Measurements from ENCODE around the gene MSLN. TPM values are rescaled to one million over a fixed set of nuclear protein-coding genes. Genes with fewer than 3 reads are reported as not detected.

The MSLN gene
- total and polyA plus RNA-seq, 2 of the 8 experiments (the other 6 are each of a cell fraction or from before 2014, with no cell fraction given) = 0.28 to 0.50 TPM

DNA sequence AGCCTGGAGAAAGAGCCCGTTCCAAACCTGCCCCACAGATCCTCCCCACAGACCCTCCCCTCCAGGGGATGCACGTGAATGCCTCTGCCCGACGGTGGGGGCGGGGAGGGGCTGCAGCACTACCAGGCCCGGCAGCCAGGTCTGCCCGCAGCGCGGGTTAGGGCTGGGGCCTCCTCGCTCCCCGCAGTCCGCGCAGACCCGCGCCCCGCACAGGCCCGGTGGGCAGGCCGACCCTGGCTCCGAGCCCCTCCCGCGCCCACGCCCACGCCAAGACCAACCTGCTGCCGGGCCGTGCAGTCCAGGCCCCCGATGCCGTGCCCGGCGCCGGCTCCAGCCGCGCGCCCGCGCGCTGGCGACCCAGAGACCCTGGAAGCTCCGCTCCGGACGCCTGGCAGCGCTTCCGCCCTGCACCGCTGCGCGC lies 27.5 kb downstream of the MSLN start, which contains the start of gene RPUSD1:
Gene RPUSD1 (minus strand): TSS at position 404 of the 421 bp plus-strand sequence. CDS start 644 bp downstream, outside the sequence.
- Histone ChIP-seq H3K27ac (ENCODE audit: low read depth, low read length) (peak within 1 kb of the TSS; percentile 58; the same call in 1 of the 2 replicates), H3K23ac (ENCODE audit: insufficient read length) (no peak within 1 kb of the TSS), H4K20me1 (replicated peaks in 1 of 2; ENCODE audit: control insufficient read depth in 1 of 2, insufficient read depth in 2 of 2, low read length in 2 of 2) (peaks cover 6 to 29% of the 10 kb centered on the region in 2 experiments), H2BK12ac (ENCODE audit: low read depth, low read length) (no peak within 1 kb of the TSS), H3K79me1 (ENCODE audit: low read depth, low read length) (peaks cover 5% of the 10 kb centered on the region; the same call in 1 of the 2 replicates), H3K14ac (ENCODE audit: insufficient read length) (no peak within 1 kb of the TSS), H3K18ac (ENCODE audit: extremely low read depth, low read length) (no peak within 1 kb of the TSS; the same call in 1 of the 2 replicates), H3K36me3 (ENCODE audit: control insufficient read depth in 2 of 4, insufficient read depth in 4 of 4, low read length in 3 of 4) (peaks cover 5 to 35% (median 14%) of the 10 kb centered on the region in 4 experiments; a peak in 5 of 8 replicates), H4K91ac (replicated peaks; ENCODE audit: insufficient read length, low read length) (no peak within 1 kb of the TSS), H3K4me1 (replicated peaks in 1 of 4; ENCODE audit: control insufficient read depth in 3 of 4, insufficient read depth in 4 of 4, low read length in 3 of 4) (peaks cover 0 to 14% (median 6%) of the 10 kb centered on the region in 4 experiments; a peak in 4 of 7 replicates), H2BK120ac (replicated peaks; ENCODE audit: low read depth, low read length) (peak within 1 kb of the TSS; percentile 72), H2BK5ac (ENCODE audit: low read depth, low read length) (peak within 1 kb of the TSS; percentile 52; the same call in 1 of the 2 replicates), H2AFZ (ENCODE audit: low read length) (no peak within 1 kb of the TSS), H3K23me2 (ENCODE audit: low read depth, low read length) (peaks cover 9% of the 10 kb centered on the region; the same call in 1 of the 2 replicates), H4K5ac (ENCODE audit: insufficient read length, low read depth, low read length) (peak within 1 kb of the TSS; percentile 93), H2AK5ac (ENCODE audit: low read depth, low read length) (no peak within 1 kb of the TSS), H3K56ac (replicated peaks; ENCODE audit: insufficient read length, low read depth, low read length) (peak within 1 kb of the TSS; percentile 16), H3K4me3 (ENCODE audit: extremely low read depth in 1 of 4, insufficient read depth in 2 of 4, low read depth in 3 of 4, low read length in 4 of 4) (peak within 1 kb of the TSS; percentile 76 to 98 (median 84)), H3K27me3 (replicated peaks in 1 of 4; ENCODE audit: control insufficient read depth in 3 of 4, extremely low read depth in 1 of 4, insufficient read depth in 3 of 4, low read length in 3 of 4) (no peaks in the 10 kb centered on the region), H4K8ac (ENCODE audit: extremely low read depth, insufficient read depth, low read length) (peak within 1 kb of the TSS; percentile 71), H3K9ac (replicated peaks in 1 of 4; ENCODE audit: extremely low read depth in 1 of 4, low read depth in 3 of 4, low read length in 3 of 4) (peak within 1 kb of the TSS; percentile 60 to 88 (median 72)), H3K79me2 (ENCODE audit: control insufficient read depth in 1 of 2, insufficient read depth in 2 of 2, low read length in 2 of 2) (peaks cover 0 to 16% of the 10 kb centered on the region in 2 experiments; a peak in 1 of 4 replicates), H2BK20ac (ENCODE audit: low read length) (no peak within 1 kb of the TSS), H3K9me3 (ENCODE audit: insufficient read depth in 2 of 2, low read depth in 1 of 2, low read length in 1 of 2) (no peaks in the 10 kb centered on the region), H3K4ac (replicated peaks; ENCODE audit: insufficient read length, low read depth, low read length) (peak within 1 kb of the TSS; percentile 85), H3K4me2 (ENCODE audit: insufficient read depth in 1 of 2, low read depth in 2 of 2, low read length in 2 of 2) (peak within 1 kb of the TSS; percentile 63 to 95), H2BK15ac (ENCODE audit: low read length) (no peak within 1 kb of the TSS)
- no peak for FAIRE-seq
- 1% methylated on average over 20 of the region's 45 CpGs; no CpG with 5 or more reads in 1 of the 2 experiments for WGBS, 2 experiments (ENCODE audit: extremely low coverage in 1 of 2, insufficient coverage in 1 of 2, insufficient read length in 1 of 2, insufficient replicate concordance in 2 of 2, low coverage in 1 of 2, low lambda C conversion rate in 2 of 2, missing lambda C conversion rate in 1 of 2)
- DNase-seq (ENCODE audit: low read depth in 1 of 2, low spot score in 2 of 2) = peak in 1 of 2 experiments; percentile 71
- POLR2A ChIA-PET (ENCODE audit: partially characterized antibody) = interaction anchor here (0.7 to 4.4 kb wide), 15 partner anchors 9 to 386 kb away, joined by 3 to 24 read pairs (median 4); partner anchors contain the start of genes ANTKMT, CCDC78, GNG13 and JMJD8
- CTCF ChIA-PET (ENCODE audit: partially characterized antibody) = interaction anchor here (1.0 to 13.7 kb wide), 5 partner anchors 14 to 66 kb away, joined by 3 to 424 read pairs (median 24); partner anchors contain the start of genes ANTKMT, CCDC78, CIAO3 and GNG13
- TF ChIP-seq CEBPB (IDR thresholded peaks at IDR 0.05; ENCODE audit: low read depth, low read length) (no peak), SUZ12 (IDR thresholded peaks at IDR 0.05; ENCODE audit: low read length) (no peak), TAF7 (optimal IDR thresholded peaks at IDR 0.05; ENCODE audit: borderline replicate concordance, low read depth, low read length) (peak; percentile 20)
